H9 (cell line): ENCODE results near the gene BCAS1. TPM values are rescaled to one million over a fixed set of nuclear protein-coding genes. Genes with fewer than 3 reads are reported as not detected.

Source experiments
- DNase-seq: peaks from one replicate; pipeline ENCODE4 v3.0.0-alpha.2; 2017
- H2AFZ ChIP-seq: one replicate; pipeline ENCODE4 v1.6.1; 2013; ENCODE audit warnings: mild to moderate bottlenecking, low read length, control low read depth, moderate library complexity
- H2AK5ac ChIP-seq: 2 replicates; pipeline ENCODE4 v1.6.1; 2013; ENCODE audit warnings: low read length, control low read depth, mixed read lengths; ENCODE audit not compliant: insufficient read length
- H2BK120ac ChIP-seq: one replicate; pipeline ENCODE4 v1.6.1; 2013; ENCODE audit warnings: low read depth, mild to moderate bottlenecking, low read length, control low read depth, inconsistent platforms; ENCODE audit not compliant: poor library complexity, severe bottlenecking
- H2BK12ac ChIP-seq: 2 replicates; pipeline ENCODE4 v1.6.1; 2013; ENCODE audit warnings: low read length, control low read depth, mixed read lengths, low read depth; ENCODE audit not compliant: insufficient read length
- H2BK15ac ChIP-seq: 2 replicates; pipeline ENCODE4 v1.6.1; 2013; ENCODE audit warnings: low read depth, low read length, control low read depth
- H2BK20ac ChIP-seq: one replicate; pipeline ENCODE4 v1.6.1; 2013; ENCODE audit warnings: low read depth, mild to moderate bottlenecking, low read length, control low read depth, inconsistent platforms; ENCODE audit not compliant: poor library complexity, severe bottlenecking
- H2BK5ac ChIP-seq: 2 replicates; pipeline ENCODE4 v1.6.1; 2013; ENCODE audit warnings: low read length, control low read depth, mixed read lengths; ENCODE audit not compliant: insufficient read length
- H3K14ac ChIP-seq: 2 replicates; pipeline ENCODE4 v1.6.1; 2013; ENCODE audit warnings: low read length, control low read depth; ENCODE audit not compliant: insufficient read depth
- H3K18ac ChIP-seq: 2 replicates; pipeline ENCODE4 v1.6.1; 2013; ENCODE audit warnings: low read depth, mild to moderate bottlenecking, mixed read lengths, low read length, control low read depth; ENCODE audit not compliant: insufficient read length
- H3K23ac ChIP-seq: 2 replicates; pipeline ENCODE4 v1.6.1; 2013; ENCODE audit warnings: low read length, control low read depth, mixed read lengths, low read depth; ENCODE audit not compliant: insufficient read length
- H3K23me2 ChIP-seq: 2 replicates; pipeline ENCODE4 v1.6.1; 2013; ENCODE audit warnings: low read depth, mild to moderate bottlenecking, mixed read lengths, low read length, control low read depth; ENCODE audit not compliant: insufficient read length, poor library complexity, severe bottlenecking
- H3K27ac ChIP-seq: 2 replicates; pipeline ENCODE4 v1.5.1; 2013; ENCODE audit warnings: low read length, control low read depth, mixed read lengths, low read depth; ENCODE audit not compliant: insufficient read length
- H3K27me3 ChIP-seq: 2 replicates; pipeline ENCODE4 v1.6.1; 2013; ENCODE audit warnings: low read length, control low read depth, inconsistent platforms; ENCODE audit not compliant: insufficient read depth
- H3K4ac ChIP-seq: 2 replicates; pipeline ENCODE4 v1.6.1; 2013; ENCODE audit warnings: low read depth, mild to moderate bottlenecking, control low read depth, inconsistent platforms, low read length, moderate library complexity
- H3K4me1 ChIP-seq: 2 replicates; pipeline ENCODE4 v1.6.1; 2013; ENCODE audit warnings: low read length, control low read depth, inconsistent platforms; ENCODE audit not compliant: insufficient read depth
- H3K4me2 ChIP-seq: 2 replicates; pipeline ENCODE4 v1.6.1; 2013; ENCODE audit warnings: low read length, control low read depth, mixed read lengths; ENCODE audit not compliant: insufficient read length, insufficient read depth
- H3K56ac ChIP-seq: 2 replicates; pipeline ENCODE4 v1.6.1; 2013; ENCODE audit warnings: low read depth, mild to moderate bottlenecking, mixed read lengths, low read length, control low read depth; ENCODE audit not compliant: insufficient read length
- H3K79me1 ChIP-seq: 2 replicates; pipeline ENCODE4 v1.6.1; 2013; ENCODE audit warnings: low read depth, mild to moderate bottlenecking, moderate library complexity, low read length, control low read depth, inconsistent platforms; ENCODE audit not compliant: insufficient read depth, poor library complexity, severe bottlenecking
- H3K79me2 ChIP-seq: 2 replicates; pipeline ENCODE4 v1.6.1; 2013; ENCODE audit warnings: low read length, control low read depth, inconsistent platforms; ENCODE audit not compliant: insufficient read depth
- H3K9ac ChIP-seq: 2 replicates; pipeline ENCODE4 v1.6.1; 2013; ENCODE audit warnings: low read length, control low read depth, mixed read lengths; ENCODE audit not compliant: insufficient read length; ENCODE audit errors: extremely low read depth
- H3K9me3 ChIP-seq: one replicate; pipeline ENCODE4 v1.6.1; 2013; ENCODE audit warnings: low read depth, low read length, inconsistent platforms; ENCODE audit not compliant: control insufficient read depth
- H3T11ph ChIP-seq: one replicate; pipeline ENCODE4 v1.6.1; 2013; ENCODE audit warnings: mild to moderate bottlenecking, low read length, control low read depth, inconsistent platforms
- H4K20me1 ChIP-seq: one replicate; pipeline ENCODE4 v1.6.1; 2013; ENCODE audit not compliant: control insufficient read depth, insufficient read length, insufficient read depth
- H4K5ac ChIP-seq: 2 replicates; pipeline ENCODE4 v1.6.1; 2013; ENCODE audit warnings: low read depth, mild to moderate bottlenecking, mixed read lengths, low read length, control low read depth; ENCODE audit not compliant: insufficient read length
- H4K8ac ChIP-seq: replicated peaks from 2 replicates; pipeline ENCODE4 v1.6.1; 2013; ENCODE audit warnings: low read length, control low read depth, mixed read lengths, low read depth; ENCODE audit not compliant: insufficient read length
- H4K91ac ChIP-seq: 2 replicates; pipeline ENCODE4 v1.6.1; 2013; ENCODE audit warnings: low read depth, mild to moderate bottlenecking, moderate library complexity, mixed read lengths, low read length, control low read depth; ENCODE audit not compliant: insufficient read length
- H3K27ac Mint-ChIP-seq, 3 experiments: 2 replicates in 2 of 3; 3 replicates in 1 of 3; pipeline ENCODE4 v1.8.0; 2020 to 2021; ENCODE audit warnings: mixed read lengths in 3 of 3, mild to moderate bottlenecking in 1 of 3, moderate library complexity in 1 of 3
- H3K27me3 Mint-ChIP-seq: 2 replicates; pipeline ENCODE4 v1.8.0; 2021; ENCODE audit warnings: low read depth, mild to moderate bottlenecking, moderate library complexity, mixed read lengths
- H3K36me3 Mint-ChIP-seq, 3 experiments: 2 replicates in 2 of 3; 3 replicates in 1 of 3; pipeline ENCODE4 v1.8.0; 2020 to 2021; ENCODE audit warnings: low read depth in 3 of 3, mixed read lengths in 3 of 3; ENCODE audit not compliant: insufficient read depth in 1 of 3
- H3K4me1 Mint-ChIP-seq, 2 experiments: 2 replicates each; pipeline ENCODE4 v1.8.0; 2020; ENCODE audit warnings: mixed read lengths in 2 of 2
- H3K4me3 Mint-ChIP-seq, 2 experiments: 2 replicates in 1 of 2; 3 replicates in 1 of 2; pipeline ENCODE4 v1.8.0; 2020 to 2021; ENCODE audit warnings: mild to moderate bottlenecking in 2 of 2, mixed read lengths in 2 of 2, moderate library complexity in 1 of 2
- H3K9me3 Mint-ChIP-seq, 2 experiments: 2 replicates in 1 of 2; 3 replicates in 1 of 2; pipeline ENCODE4 v1.8.0; 2020; ENCODE audit warnings: mild to moderate bottlenecking in 2 of 2, mixed read lengths in 2 of 2, moderate library complexity in 1 of 2
- WGBS: extraction: QIAGEN DNeasy Blood & Tissue Kit; methylation state at CpG from one replicate; pipeline ENCODE4 v1.1.7; 2013; ENCODE audit warnings: missing lambda C conversion rate, low lambda C conversion rate, mixed read lengths; ENCODE audit not compliant: insufficient read length; ENCODE audit errors: extremely low coverage; 5-methylcytosine and 5-hydroxymethylcytosine counted together
- total RNA-seq: library from RNA; stranded (reverse); gene quantifications from 2 replicates; pipeline ENCODE4 v1.2.1, GENCODE V29; 2021
- TF ChIP-seq, protein P1 (sequence below): fragments of 200-600 bp; sonication (generic); conservative IDR thresholded peaks from 3 replicates; pipeline ENCODE4 v1.8.0; 2021; ENCODE audit warnings: antibody characterized with exemption, mild to moderate bottlenecking

Gene BCAS1
- total RNA-seq, 1 experiment from 2014 or later = 0.15 TPM

DNA sequence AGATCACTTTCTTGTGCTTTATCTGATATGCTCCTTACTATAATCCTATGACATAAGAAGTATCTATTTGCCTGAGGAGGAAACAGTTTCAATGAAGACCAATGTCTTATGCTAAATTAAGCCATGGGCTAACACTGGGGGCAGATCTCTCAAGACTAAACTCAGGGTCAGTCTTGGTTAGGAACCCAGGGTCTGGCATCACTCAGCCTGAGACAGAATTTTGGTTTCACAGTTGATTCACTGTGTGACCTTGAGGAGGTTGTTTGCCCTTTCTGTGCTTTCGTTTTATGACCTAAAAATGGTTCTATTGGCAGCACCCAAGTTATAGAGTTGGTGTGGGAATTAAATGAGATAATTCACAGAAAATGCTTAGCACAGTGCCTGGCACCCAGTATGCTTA is 4.9 kb upstream of the BCAS1 start:
- Histone ChIP-seq H2BK15ac (no peak overlapping the region), H3K4me1 (no peaks in the 10 kb centered on the region), H3K4ac (no peak overlapping the region), H3K27ac (no peak overlapping the region), H3K23ac (no peak overlapping the region), H3K4me2 (no peak overlapping the region), H3K56ac (no peak overlapping the region), H4K5ac (no peak overlapping the region), H2BK12ac (no peak overlapping the region), H3K79me1 (no peaks in the 10 kb centered on the region), H3K9ac (no peak overlapping the region), H3K27me3 (no peaks in the 10 kb centered on the region), H3K23me2 (no peaks in the 10 kb centered on the region), H4K20me1 (no peaks in the 10 kb centered on the region), H2BK120ac (no peak overlapping the region), H4K91ac (no peak overlapping the region), H3K14ac (no peak overlapping the region), H2AK5ac (no peak overlapping the region), H2BK20ac (no peak overlapping the region), H2BK5ac (no peak overlapping the region), H3K18ac (no peak overlapping the region), H3K9me3 (no peaks in the 10 kb centered on the region), H3K79me2 (no peaks in the 10 kb centered on the region), H4K8ac (no peak overlapping the region), H2AFZ (no peak overlapping the region), H3T11ph (no peak overlapping the region)
- Mint-ChIP-seq H3K36me3 (no peaks in the 10 kb centered on the region; a peak in 1 of 7 replicates), H3K4me3 (no peak overlapping the region), H3K9me3 (no peaks in the 10 kb centered on the region), H3K27ac (no peak overlapping the region), H3K4me1 (peaks cover 4 to 6% of the 10 kb centered on the region in 2 experiments), H3K27me3 (peaks cover 4% of the 10 kb centered on the region; the same call in 1 of the 2 replicates)
- TF ChIP-seq, protein P1, sequence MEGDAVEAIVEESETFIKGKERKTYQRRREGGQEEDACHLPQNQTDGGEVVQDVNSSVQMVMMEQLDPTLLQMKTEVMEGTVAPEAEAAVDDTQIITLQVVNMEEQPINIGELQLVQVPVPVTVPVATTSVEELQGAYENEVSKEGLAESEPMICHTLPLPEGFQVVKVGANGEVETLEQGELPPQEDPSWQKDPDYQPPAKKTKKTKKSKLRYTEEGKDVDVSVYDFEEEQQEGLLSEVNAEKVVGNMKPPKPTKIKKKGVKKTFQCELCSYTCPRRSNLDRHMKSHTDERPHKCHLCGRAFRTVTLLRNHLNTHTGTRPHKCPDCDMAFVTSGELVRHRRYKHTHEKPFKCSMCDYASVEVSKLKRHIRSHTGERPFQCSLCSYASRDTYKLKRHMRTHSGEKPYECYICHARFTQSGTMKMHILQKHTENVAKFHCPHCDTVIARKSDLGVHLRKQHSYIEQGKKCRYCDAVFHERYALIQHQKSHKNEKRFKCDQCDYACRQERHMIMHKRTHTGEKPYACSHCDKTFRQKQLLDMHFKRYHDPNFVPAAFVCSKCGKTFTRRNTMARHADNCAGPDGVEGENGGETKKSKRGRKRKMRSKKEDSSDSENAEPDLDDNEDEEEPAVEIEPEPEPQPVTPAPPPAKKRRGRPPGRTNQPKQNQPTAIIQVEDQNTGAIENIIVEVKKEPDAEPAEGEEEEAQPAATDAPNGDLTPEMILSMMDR = no peak
- WGBS = no CpG with 5 or more reads among the region's 1 CpG
- DNase-seq = no peak
